ENCODE measurements around the gene CCNF.

GRCh38 chr16:2497116-2497630 lies 67.9 kb downstream of the CCNF start:
- TF ChIP-seq CTCF (IDR thresholded peaks at IDR 0.05 in 2 of 3, conservative IDR thresholded peaks at IDR 0.05 in 1 of 3; ENCODE audit: borderline replicate concordance in 1 of 3, insufficient read depth in 1 of 3, low read depth in 2 of 3, low read length in 2 of 3) (no peak), ZFX (IDR thresholded peaks at IDR 0.05) (no peak), RAD21 (IDR thresholded peaks at IDR 0.05; ENCODE audit: low read depth) (no peak)
